ENCODE data around the gene WDR90.

The WDR90 gene

DNA sequence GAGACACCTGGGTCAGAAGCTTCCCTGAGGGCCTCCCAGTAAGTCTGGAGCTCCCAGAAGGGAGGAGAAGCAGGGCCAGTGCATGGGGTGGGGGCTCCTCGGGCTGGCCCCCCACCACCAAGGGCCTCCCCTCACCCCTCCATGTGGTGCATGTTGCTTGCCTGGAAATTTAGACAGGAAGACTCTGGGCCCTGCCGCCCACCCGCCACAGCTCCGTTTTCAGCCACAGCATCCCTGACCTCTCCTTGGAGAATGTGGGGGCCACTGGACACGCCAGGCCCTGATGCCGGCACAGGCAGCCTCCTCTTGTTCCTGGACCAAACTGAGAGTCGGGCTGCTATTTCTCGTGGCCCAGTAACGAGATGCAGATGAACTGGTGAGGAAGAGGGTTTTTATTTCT lies 10.3 kb upstream of the WDR90 start:
- no peak for DNase-seq (ENCODE audit: low read depth, low spot score)

GRCh38 chr16:640614-641013 lies 8.6 kb upstream of the WDR90 start:
- no peak for DNase-seq (ENCODE audit: low read depth, low spot score)

GRCh38 chr16:641326-642188 lies 7.6 kb upstream of the WDR90 start, which contains the start of gene MCRIP2:
TSS of gene MCRIP2 (plus strand) at chr16:641828. CDS start at chr16:641992, 164 bp downstream.
- no peak for DNase-seq (ENCODE audit: low read depth, low spot score)

DNA sequence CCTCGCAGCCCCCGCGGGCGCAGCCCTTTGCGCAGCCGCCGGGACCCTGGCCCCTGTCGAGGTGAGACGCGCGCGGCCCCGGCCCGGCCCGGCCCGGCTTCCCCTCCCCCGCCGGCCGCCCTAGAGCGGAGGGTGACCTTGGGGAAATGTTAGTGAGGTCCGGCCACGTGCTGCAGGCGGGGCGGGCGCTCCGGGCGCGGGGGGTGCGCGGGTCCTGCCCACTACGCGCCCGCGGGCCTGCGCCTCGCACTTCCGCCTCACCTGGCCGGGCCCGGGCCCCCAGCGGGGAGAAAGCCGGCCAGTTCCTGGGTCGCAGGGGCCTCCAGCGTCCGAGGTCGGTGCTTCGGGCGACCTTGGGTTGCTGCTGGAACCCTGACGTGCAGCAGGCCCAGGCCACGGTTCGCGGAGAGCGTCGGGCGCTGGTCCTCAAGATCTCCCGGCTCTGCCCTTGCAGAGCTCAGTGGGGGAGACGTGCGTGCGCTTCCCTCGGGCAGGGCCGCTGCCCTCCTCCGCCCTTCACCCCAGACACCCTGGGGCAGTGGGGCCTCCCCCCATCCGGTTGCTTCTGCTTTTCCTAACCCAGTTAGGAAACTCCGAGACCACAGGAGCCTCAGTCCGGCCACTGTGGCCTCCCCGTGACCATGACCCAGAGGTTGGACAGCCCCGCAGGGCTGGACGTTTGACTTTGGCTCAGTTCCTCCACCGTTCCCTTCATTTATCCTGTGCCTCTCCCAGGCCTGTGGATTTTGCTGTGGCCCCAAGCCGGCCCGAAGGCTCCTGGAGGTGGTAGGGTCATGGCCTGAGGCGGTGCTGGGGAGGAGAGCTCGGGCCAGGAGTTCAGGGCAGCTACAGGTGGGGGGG lies 6.7 kb upstream of the WDR90 start:
- DNase-seq (ENCODE audit: low read depth, low spot score): no peak

- no peak for DNase-seq (ENCODE audit: low read depth, low spot score)
Observed at GRCh38 chr16:643050-643368, 6.2 kb upstream of the WDR90 start.

GRCh38 chr16:644556-644955 lies 4.6 kb upstream of the WDR90 start:
- DNase-seq (ENCODE audit: low read depth, low spot score): no peak

GRCh38 chr16:645852-646678 lies 3.1 kb upstream of the WDR90 start:
- no peak for DNase-seq (ENCODE audit: low read depth, low spot score)

- DNase-seq (ENCODE audit: low read depth, low spot score): no peak
Observed at GRCh38 chr16:646679-647172, 2.4 kb upstream of the WDR90 start.

- DNase-seq (ENCODE audit: low read depth, low spot score): no peak
Observed at GRCh38 chr16:647173-647902, 1.8 kb upstream of the WDR90 start.

- no peak for DNase-seq (ENCODE audit: low read depth, low spot score)
Observed at GRCh38 chr16:648071-648780, 939 bp upstream of the WDR90 start.

DNA sequence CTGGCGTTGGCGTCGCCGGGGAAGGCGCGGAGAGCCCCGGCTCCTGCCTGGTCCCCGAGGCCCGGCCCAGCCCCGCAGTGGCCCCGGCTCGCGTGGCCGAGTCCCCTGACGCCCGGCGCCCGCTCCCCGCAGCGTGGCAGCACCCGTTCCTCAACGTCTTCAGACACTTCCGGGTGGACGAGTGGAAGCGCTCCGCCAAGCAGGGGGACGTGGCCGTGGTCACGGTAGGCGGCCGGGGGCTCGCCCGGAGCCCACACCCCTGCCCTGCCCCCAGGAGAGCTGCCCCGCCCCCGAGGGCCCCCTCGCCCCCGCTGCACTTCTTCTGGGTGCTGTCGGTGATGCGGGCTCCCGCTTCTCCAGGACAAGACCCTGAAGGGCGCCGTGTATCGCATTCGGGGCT lies 466 bp downstream of the WDR90 start:
- DNase-seq (ENCODE audit: low read depth, low spot score): no peak

GRCh38 chr16:651844-652243 lies 2.7 kb downstream of the WDR90 start:
- no peak for DNase-seq (ENCODE audit: low read depth, low spot score)

GRCh38 chr16:652454-653305 lies 3.5 kb downstream of the WDR90 start:
- DNase-seq (ENCODE audit: low read depth, low spot score): no peak

DNA sequence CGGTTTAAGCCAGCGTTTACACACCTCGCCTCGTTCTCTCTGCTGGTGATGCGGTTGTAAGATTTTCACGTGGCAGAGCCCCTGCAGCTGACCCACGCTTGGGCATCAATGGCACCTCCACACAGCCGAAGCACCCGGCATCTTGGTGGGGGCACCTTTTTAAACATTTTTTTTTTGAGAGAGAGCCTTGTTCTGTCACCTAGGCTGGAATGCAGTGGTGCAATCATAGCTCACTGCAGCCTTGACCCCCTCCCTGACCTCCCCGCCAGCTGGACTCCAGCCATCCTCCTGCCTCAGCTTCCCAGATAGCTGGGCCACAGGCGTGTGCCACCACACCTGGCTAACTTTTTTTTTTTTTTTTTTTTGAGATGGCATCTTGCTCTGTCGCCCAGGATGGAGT lies 4.9 kb downstream of the WDR90 start:
- DNase-seq (ENCODE audit: low read depth, low spot score): no peak

- DNase-seq (ENCODE audit: low read depth, low spot score): no peak
Observed at GRCh38 chr16:657487-657886, 8.3 kb downstream of the WDR90 start.

- DNase-seq (ENCODE audit: low read depth, low spot score): no peak
Observed at GRCh38 chr16:658679-659571, 9.8 kb downstream of the WDR90 start.

GRCh38 chr16:659618-660017 lies 10.5 kb downstream of the WDR90 start:
- no peak for DNase-seq (ENCODE audit: low read depth, low spot score)

DNA sequence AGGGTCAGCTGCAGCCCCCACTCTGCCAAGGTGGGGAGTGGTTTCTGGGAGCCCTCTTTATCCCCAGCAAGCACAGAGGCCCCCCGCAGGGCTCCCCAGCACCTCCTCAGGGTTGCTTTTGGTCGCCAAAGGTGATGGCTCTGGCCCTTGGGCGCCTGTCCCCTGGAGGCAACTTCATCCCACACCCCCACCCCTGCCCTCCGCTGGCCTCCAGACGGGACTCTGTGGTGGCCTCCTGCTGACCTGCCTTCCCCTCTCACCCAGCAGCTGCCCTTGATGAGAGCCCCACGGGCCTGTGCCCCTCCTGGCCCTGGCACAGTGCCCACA lies 10.9 kb downstream of the WDR90 start:
- DNase-seq (ENCODE audit: low read depth, low spot score): no peak

Measured in activated CD4-positive, CD25-positive, alpha-beta regulatory T cell treated with anti-CD3 and anti-CD28 coated beads, Interleukin-2, amount 50 U/mL, for 16 hours (primary cell).